Measurements from ENCODE around the gene HERC6.

The HERC6 gene

DNA sequence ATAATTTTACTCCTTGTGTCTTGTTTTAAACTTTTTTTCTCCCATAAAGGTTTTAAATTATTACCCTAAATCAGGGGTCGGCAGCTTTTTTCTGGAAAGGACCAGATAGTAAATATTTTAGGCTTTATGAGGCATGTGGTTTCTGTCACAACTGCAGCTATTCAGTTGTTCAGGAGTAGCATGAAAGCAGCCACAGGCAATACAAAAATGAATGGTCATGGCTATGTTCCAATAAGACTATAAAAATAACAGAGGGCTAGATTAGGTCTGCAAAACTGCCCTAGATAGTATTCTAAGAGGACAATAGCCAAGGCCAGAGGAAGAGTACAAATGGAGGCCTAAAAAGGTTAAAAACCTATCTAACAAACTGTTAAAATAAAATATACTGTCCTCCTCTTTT, 102.9 kb downstream of the HERC6 start:
- H3K27ac ChIP-seq = no peak overlapping the region
- no peak overlapping the region for H3K4me3 ChIP-seq
- H3K4me1 ChIP-seq = no peaks in the 10 kb centered on the region
- H3K36me3 ChIP-seq = peaks cover 0 to 19% (median 6%) of the 10 kb centered on the region in 3 donors
- intact Hi-C loops (cut with DNase I; ENCODE audit: low total_unique reads) = no loop called here
- DNase-seq = no peak
- TF ChIP-seq, protein P1, sequence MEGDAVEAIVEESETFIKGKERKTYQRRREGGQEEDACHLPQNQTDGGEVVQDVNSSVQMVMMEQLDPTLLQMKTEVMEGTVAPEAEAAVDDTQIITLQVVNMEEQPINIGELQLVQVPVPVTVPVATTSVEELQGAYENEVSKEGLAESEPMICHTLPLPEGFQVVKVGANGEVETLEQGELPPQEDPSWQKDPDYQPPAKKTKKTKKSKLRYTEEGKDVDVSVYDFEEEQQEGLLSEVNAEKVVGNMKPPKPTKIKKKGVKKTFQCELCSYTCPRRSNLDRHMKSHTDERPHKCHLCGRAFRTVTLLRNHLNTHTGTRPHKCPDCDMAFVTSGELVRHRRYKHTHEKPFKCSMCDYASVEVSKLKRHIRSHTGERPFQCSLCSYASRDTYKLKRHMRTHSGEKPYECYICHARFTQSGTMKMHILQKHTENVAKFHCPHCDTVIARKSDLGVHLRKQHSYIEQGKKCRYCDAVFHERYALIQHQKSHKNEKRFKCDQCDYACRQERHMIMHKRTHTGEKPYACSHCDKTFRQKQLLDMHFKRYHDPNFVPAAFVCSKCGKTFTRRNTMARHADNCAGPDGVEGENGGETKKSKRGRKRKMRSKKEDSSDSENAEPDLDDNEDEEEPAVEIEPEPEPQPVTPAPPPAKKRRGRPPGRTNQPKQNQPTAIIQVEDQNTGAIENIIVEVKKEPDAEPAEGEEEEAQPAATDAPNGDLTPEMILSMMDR (IDR thresholded peaks at IDR 0.05) = no peak
- H3K27me3 ChIP-seq = no peaks in the 10 kb centered on the region
- H3K9me3 ChIP-seq = no peaks in the 10 kb centered on the region

GRCh38 chr4:88489100-88489761, 110.6 kb downstream of the HERC6 start:
- H3K27me3 ChIP-seq = no peaks in the 10 kb centered on the region
- no peak for DNase-seq
- H3K9me3 ChIP-seq = no peaks in the 10 kb centered on the region
- no peak overlapping the region for H3K27ac ChIP-seq
- H3K36me3 ChIP-seq = peaks cover 15 to 37% (median 26%) of the 10 kb centered on the region in 3 donors
- intact Hi-C loops (cut with DNase I; ENCODE audit: low total_unique reads) = no loop called here
- TF ChIP-seq, protein P1 (IDR thresholded peaks at IDR 0.05) = no peak
- H3K4me3 ChIP-seq = no peak overlapping the region
- H3K4me1 ChIP-seq = no peaks in the 10 kb centered on the region

All from tibial artery (tissue), 4 donors.